NT2/D1 (cell line): ENCODE results near the gene STX8.

Experiments used
- DNase-seq: peaks from one replicate; pipeline ENCODE4 v3.0.0-alpha.2; 2011; ENCODE audit warnings: low read depth, low spot score
- H3K27me3 ChIP-seq: 2 replicates; pipeline ENCODE4 v1.6.0; 2011; ENCODE audit warnings: mild to moderate bottlenecking; ENCODE audit not compliant: insufficient read length, insufficient read depth
- H3K36me3 ChIP-seq: 2 replicates; pipeline ENCODE4 v1.6.1; 2011; ENCODE audit warnings: mild to moderate bottlenecking, low read length, mixed read lengths; ENCODE audit not compliant: insufficient read depth, insufficient read length
- H3K4me1 ChIP-seq: 2 replicates; pipeline ENCODE4 v1.5.1; 2011; ENCODE audit not compliant: insufficient read depth, insufficient read length
- H3K4me3 ChIP-seq: 2 replicates; pipeline ENCODE4 v1.5.1; 2011; ENCODE audit warnings: low read depth; ENCODE audit not compliant: insufficient read length
- H3K9ac ChIP-seq: 2 replicates; pipeline ENCODE4 v1.6.0; 2011; ENCODE audit warnings: low read depth; ENCODE audit not compliant: insufficient read length
- H3K9me3 ChIP-seq: 2 replicates; pipeline ENCODE4 v1.5.1; 2011; ENCODE audit warnings: mild to moderate bottlenecking, low read length; ENCODE audit not compliant: insufficient read depth
- SUZ12 ChIP-seq: IDR thresholded peaks from 2 replicates; pipeline ENCODE4 v1.6.1; 2011; ENCODE audit not compliant: insufficient read length, insufficient read depth; ENCODE audit errors: extremely low read depth
- YY1 ChIP-seq: IDR thresholded peaks from 2 replicates; pipeline ENCODE4 v1.6.1; 2011; ENCODE audit not compliant: insufficient read length, insufficient read depth
- ZNF274 ChIP-seq: IDR thresholded peaks from 2 replicates; pipeline ENCODE4 v1.6.1; 2011; ENCODE audit warnings: mild to moderate bottlenecking, low read depth, low read length

The STX8 gene

DNA sequence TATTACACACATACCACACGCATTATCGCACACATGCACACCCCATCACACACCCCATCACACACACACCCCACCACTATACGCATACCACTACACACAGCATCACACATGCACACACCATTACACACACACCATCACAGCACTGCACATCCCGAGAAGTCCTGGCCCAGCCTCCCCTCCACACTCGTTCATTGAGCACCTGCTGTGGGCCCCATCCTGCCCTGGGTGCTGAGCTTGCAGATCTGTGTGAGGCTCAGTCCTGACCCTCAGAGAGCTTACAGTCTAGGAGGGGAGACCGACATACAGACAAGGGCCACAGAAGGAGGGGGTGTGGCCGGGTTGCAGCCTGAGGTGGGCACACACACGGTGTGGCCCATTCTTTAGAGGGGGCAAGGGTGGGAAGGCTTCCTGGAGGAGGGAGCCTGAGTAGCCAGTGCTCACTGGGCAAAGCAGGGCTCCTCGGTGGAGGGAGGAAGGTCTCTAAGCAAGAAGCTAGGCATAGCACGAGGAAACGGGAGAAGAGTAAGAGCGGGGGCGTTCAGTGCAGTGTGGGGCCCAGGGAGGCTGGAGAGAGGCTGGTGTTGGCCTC is 347.7 kb downstream of the STX8 start:
- Histone ChIP-seq H3K4me1 (peaks cover 3% of the 10 kb centered on the region), H3K36me3 (no peaks in the 10 kb centered on the region), H3K4me3 (no peak overlapping the region), H3K27me3 (no peaks in the 10 kb centered on the region), H3K9ac (no peak overlapping the region), H3K9me3 (no peaks in the 10 kb centered on the region)
- TF ChIP-seq YY1 (no peak), SUZ12 (no peak), ZNF274 (no peak)
- no peak for DNase-seq

- H3K36me3 ChIP-seq = no peaks in the 10 kb centered on the region
- no peak overlapping the region for H3K4me3 ChIP-seq
- H3K9ac ChIP-seq = no peak overlapping the region
- DNase-seq = no peak
- no peaks in the 10 kb centered on the region for H3K27me3 ChIP-seq
- TF ChIP-seq ZNF274 (no peak), SUZ12 (no peak), YY1 (no peak)
- H3K4me1 ChIP-seq = peaks cover 3% of the 10 kb centered on the region
- no peaks in the 10 kb centered on the region for H3K9me3 ChIP-seq
Measured at GRCh38 chr17:9226794-9227135, 348.9 kb downstream of the STX8 start.

DNA sequence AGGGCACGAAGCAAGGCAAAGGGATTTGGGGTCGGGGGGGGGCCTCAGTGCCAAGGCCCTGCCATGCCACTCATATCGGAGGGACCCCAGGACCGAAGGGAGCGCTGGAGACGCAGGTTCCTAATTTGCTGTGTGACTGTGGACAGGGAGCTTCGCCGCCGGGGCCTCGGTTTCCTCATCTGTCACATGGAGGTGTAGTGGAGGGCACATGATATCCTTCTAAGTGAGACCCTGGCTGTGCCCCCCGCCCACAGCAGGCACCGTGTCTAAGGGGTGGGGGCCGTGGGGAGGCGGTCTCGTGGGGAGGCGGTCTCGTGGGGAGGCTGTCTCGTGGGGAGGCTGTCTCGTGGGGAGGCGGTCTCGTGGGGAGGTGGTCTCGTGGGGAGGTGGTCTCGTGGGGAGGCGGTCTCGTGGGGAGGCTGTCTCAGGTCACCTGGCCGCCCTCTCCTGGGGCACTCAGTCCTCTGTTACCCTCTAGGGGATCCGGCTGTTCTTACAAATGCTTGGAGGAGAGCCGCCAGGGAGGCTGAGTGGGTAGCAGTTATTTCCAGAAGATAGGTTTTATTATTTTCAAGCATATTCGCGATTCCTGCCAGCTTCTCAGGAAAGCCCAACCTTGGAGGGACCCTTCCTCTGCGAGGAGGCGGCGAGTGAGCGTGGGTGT is 349.4 kb downstream of the STX8 start:
- DNase-seq = no peak
- H3K4me3 ChIP-seq = no peak overlapping the region
- H3K27me3 ChIP-seq = no peaks in the 10 kb centered on the region
- H3K4me1 ChIP-seq = peaks cover 5% of the 10 kb centered on the region
- no peaks in the 10 kb centered on the region for H3K9me3 ChIP-seq
- no peaks in the 10 kb centered on the region for H3K36me3 ChIP-seq
- no peak overlapping the region for H3K9ac ChIP-seq
- TF ChIP-seq SUZ12 (no peak), ZNF274 (no peak), YY1 (no peak)

DNA sequence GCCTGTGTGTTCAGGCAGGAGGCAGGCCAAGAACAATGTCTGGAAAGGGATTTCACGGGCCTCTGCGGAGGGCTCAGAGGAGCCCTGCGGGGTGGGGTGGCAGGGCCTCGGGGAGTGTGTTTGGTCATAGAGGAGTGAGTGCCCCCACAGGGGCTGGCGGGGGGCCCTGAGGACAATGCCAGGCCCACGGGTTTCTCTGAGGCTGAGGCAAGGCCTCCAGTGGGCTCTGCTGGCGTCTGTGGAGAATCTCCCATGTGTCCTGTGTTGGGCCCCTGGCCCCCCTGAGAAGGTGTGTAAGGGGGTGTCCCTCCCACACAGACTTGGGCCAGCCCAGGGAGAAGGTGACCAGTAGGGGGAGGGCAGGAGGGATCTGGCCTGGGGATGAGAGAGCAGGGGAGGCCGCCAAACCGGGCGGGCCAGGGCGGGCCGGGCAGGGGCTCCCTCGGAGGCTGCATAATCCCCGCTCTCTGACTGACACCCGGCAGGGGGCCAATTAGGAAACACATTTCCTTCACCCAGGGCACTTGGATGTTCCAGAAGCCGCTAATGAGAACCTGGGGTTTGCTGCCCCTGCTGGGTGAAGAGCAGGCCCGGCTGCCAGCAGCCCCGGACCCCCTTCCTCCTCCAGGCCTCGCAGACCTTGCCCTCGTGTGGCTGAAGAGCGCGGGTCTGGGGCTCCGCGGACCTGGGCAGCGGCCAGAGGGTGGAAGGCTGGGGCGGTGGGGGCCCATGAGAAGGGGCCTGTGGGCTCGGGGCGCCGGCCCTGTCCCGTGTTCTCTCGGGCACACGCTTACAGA is 350.1 kb downstream of the STX8 start:
- Histone ChIP-seq H3K4me3 (no peak overlapping the region), H3K9ac (no peak overlapping the region), H3K36me3 (no peaks in the 10 kb centered on the region), H3K27me3 (no peaks in the 10 kb centered on the region), H3K4me1 (peaks cover 5% of the 10 kb centered on the region), H3K9me3 (no peaks in the 10 kb centered on the region)
- no peak for DNase-seq
- TF ChIP-seq YY1 (no peak), SUZ12 (no peak), ZNF274 (no peak)

GRCh38 chr17:9224485-9224884 is 351.1 kb downstream of the STX8 start:
- H3K9me3 ChIP-seq = no peaks in the 10 kb centered on the region
- no peak overlapping the region for H3K4me3 ChIP-seq

DNA sequence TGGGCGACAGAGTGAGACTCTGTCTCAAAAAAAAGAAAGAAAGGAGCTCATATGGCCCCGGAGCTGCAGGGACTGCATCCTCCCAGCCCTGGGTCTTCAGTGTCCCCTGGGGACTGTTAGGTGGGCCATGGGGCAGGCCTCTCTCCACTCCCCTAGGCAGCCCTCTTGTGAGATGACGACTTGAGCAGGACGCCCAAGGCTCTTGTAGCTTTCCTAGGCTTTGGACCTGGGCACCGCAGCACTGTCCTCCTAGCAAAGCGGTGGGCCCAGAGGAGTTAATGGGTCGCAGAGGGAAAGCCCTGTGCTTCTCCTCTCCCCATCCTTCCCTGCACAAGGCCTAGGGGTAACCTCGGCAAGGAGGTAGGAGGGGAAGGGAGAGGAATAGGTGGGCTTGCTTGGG is 352.1 kb downstream of the STX8 start:
- TF ChIP-seq SUZ12 (no peak), ZNF274 (no peak), YY1 (no peak)
- DNase-seq = no peak

More at GRCh38 chr17:9224485-9224884, 351.1 kb downstream of the STX8 start:
- no peaks in the 10 kb centered on the region for H3K27me3 ChIP-seq
- TF ChIP-seq YY1 = no peak
- TF ChIP-seq ZNF274 = no peak
- TF ChIP-seq SUZ12 = no peak
- no peaks in the 10 kb centered on the region for H3K36me3 ChIP-seq
- H3K4me1 ChIP-seq = peaks cover 16% of the 10 kb centered on the region
- no peak overlapping the region for H3K9ac ChIP-seq
- DNase-seq = no peak

DNA sequence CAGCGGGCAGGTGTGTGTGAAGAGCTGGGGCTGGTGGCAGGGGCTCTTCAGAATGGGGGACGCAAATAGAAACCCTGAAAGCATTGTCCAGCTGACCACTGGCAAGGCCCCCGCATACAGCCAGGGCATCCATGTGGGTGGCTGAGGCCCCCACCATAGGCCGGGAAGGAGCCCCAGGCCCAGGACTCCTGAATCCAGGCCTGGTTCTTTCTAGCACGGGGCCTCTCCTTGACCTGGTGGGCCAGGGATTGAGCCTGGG is 353.8 kb downstream of the STX8 start:
- Histone ChIP-seq H3K4me1 (peaks cover 22% of the 10 kb centered on the region), H3K9me3 (no peaks in the 10 kb centered on the region), H3K36me3 (no peaks in the 10 kb centered on the region), H3K27me3 (no peaks in the 10 kb centered on the region), H3K4me3 (no peak overlapping the region), H3K9ac (no peak overlapping the region)
- TF ChIP-seq SUZ12 = no peak
- TF ChIP-seq ZNF274 = no peak
- no peak for TF ChIP-seq YY1
- no peak for DNase-seq

More for the DNA sequence above, 352.1 kb downstream of the STX8 start:
- Histone ChIP-seq H3K4me3 (no peak overlapping the region), H3K9me3 (no peaks in the 10 kb centered on the region), H3K4me1 (peaks cover 20% of the 10 kb centered on the region), H3K27me3 (no peaks in the 10 kb centered on the region), H3K9ac (no peak overlapping the region), H3K36me3 (no peaks in the 10 kb centered on the region)
